ENCODE data around the gene NPLOC4. TPM values are rescaled to one million over a fixed set of nuclear protein-coding genes. Genes with fewer than 3 reads are reported as not detected.

NPLOC4 gene
- total RNA-seq, 1 experiment from 2014 or later, result 146 TPM

GRCh38 chr17:81683584-81684441 lies 46.9 kb upstream of the NPLOC4 start, which contains the start of the genes ARL16 and HGS:
Gene ARL16, minus strand, starts transcription at chr17:81683797. Its CDS starts 44 bp downstream, at chr17:81683753.
Gene HGS, plus strand, starts transcription at chr17:81684011. Its CDS starts 56 bp downstream, at chr17:81684067.
- CTCF ChIA-PET, result interaction anchor here (0.6 to 2.2 kb wide), 3 partner anchors 17 to 188 kb away, joined by 4 to 8 read pairs (median 4); partner anchors contain the start of gene MRPL12
- peak; percentile 97 for DNase-seq
- intact Hi-C loops (cut with micrococcal nuclease; ENCODE audit: unreplicated experiment), result no loop called here
- H3K27ac Mint-ChIP-seq (ENCODE audit: unreplicated experiment), result peak within 1 kb of the TSS; percentile 69
- H3K4me1 Mint-ChIP-seq (ENCODE audit: low read depth, unreplicated experiment), result peaks cover 12% of the 10 kb centered on the region
- H3K36me3 Mint-ChIP-seq (ENCODE audit: insufficient read depth, unreplicated experiment), result peaks cover 76% of the 10 kb centered on the region
- H3K27me3 Mint-ChIP-seq (ENCODE audit: unreplicated experiment), result no peaks in the 10 kb centered on the region
- H3K4me3 Mint-ChIP-seq (ENCODE audit: low read depth, unreplicated experiment), result peak within 1 kb of the TSS; percentile 71
- H3K9me3 Mint-ChIP-seq (ENCODE audit: low read depth, unreplicated experiment), result no peaks in the 10 kb centered on the region
- TF ChIP-seq CTCF (IDR thresholded peaks at IDR 0.05; ENCODE audit: unreplicated experiment), result no peak
- no TSS peak for BruUV-seq (replicated peaks)

- Mint-ChIP-seq H3K27ac (ENCODE audit: unreplicated experiment) (peak overlapping the region; percentile 66), H3K27me3 (ENCODE audit: unreplicated experiment) (no peaks in the 10 kb centered on the region), H3K4me1 (ENCODE audit: low read depth, unreplicated experiment) (peaks cover 12% of the 10 kb centered on the region), H3K36me3 (ENCODE audit: insufficient read depth, unreplicated experiment) (peaks cover 73% of the 10 kb centered on the region), H3K4me3 (ENCODE audit: low read depth, unreplicated experiment) (peak overlapping the region; percentile 71), H3K9me3 (ENCODE audit: low read depth, unreplicated experiment) (no peaks in the 10 kb centered on the region)
- intact Hi-C loops (cut with micrococcal nuclease; ENCODE audit: unreplicated experiment), result no loop called here
- CTCF ChIA-PET, result interaction anchor here (0.6 to 2.2 kb wide), 3 partner anchors 18 to 189 kb away, joined by 4 to 8 read pairs (median 4); partner anchors contain the start of gene MRPL12
- TF ChIP-seq CTCF (IDR thresholded peaks at IDR 0.05; ENCODE audit: unreplicated experiment), result no peak
- no TSS peak for BruUV-seq (replicated peaks)
- DNase-seq, result no peak
These were observed 46.3 kb upstream of the NPLOC4 start for GRCh38 chr17:81683208-81683583.

- BruUV-seq (replicated peaks), result no TSS peak
- CTCF ChIA-PET, result interaction anchor here (1.2 to 2.2 kb wide), 2 partner anchors 19 to 20 kb away, joined by 4 to 8 read pairs; partner anchors contain the start of gene MRPL12
- no peak for DNase-seq
- Mint-ChIP-seq H3K27ac (ENCODE audit: unreplicated experiment) (peak overlapping the region; percentile 30), H3K9me3 (ENCODE audit: low read depth, unreplicated experiment) (no peaks in the 10 kb centered on the region), H3K27me3 (ENCODE audit: unreplicated experiment) (no peaks in the 10 kb centered on the region), H3K36me3 (ENCODE audit: insufficient read depth, unreplicated experiment) (peaks cover 72% of the 10 kb centered on the region), H3K4me1 (ENCODE audit: low read depth, unreplicated experiment) (peaks cover 12% of the 10 kb centered on the region), H3K4me3 (ENCODE audit: low read depth, unreplicated experiment) (peak overlapping the region; percentile 71)
- intact Hi-C loops (cut with micrococcal nuclease; ENCODE audit: unreplicated experiment), result no loop called here
- no peak for TF ChIP-seq CTCF (IDR thresholded peaks at IDR 0.05; ENCODE audit: unreplicated experiment)
These were observed 45.8 kb upstream of the NPLOC4 start for GRCh38 chr17:81682565-81683207.

- H3K4me1 Mint-ChIP-seq (ENCODE audit: low read depth, unreplicated experiment), result peaks cover 12% of the 10 kb centered on the region
- peak overlapping the region; percentile 14 for H3K4me3 Mint-ChIP-seq (ENCODE audit: low read depth, unreplicated experiment)
- H3K27ac Mint-ChIP-seq (ENCODE audit: unreplicated experiment), result no peak overlapping the region
- peaks cover 63% of the 10 kb centered on the region for H3K36me3 Mint-ChIP-seq (ENCODE audit: insufficient read depth, unreplicated experiment)
- CTCF ChIA-PET, result no interaction called here
- no peak for DNase-seq
- BruUV-seq (replicated peaks), result no TSS peak
- no peaks in the 10 kb centered on the region for H3K9me3 Mint-ChIP-seq (ENCODE audit: low read depth, unreplicated experiment)
- no peaks in the 10 kb centered on the region for H3K27me3 Mint-ChIP-seq (ENCODE audit: unreplicated experiment)
- intact Hi-C loops (cut with micrococcal nuclease; ENCODE audit: unreplicated experiment), result no loop called here
- no peak for TF ChIP-seq CTCF (IDR thresholded peaks at IDR 0.05; ENCODE audit: unreplicated experiment)
These were observed 44.8 kb upstream of the NPLOC4 start for GRCh38 chr17:81681672-81682071.
